Activated CD8-positive, alpha-beta T cell treated with anti-CD3 and anti-CD28 coated beads, Interleukin-2, amount 10 ng/mL, durations not matched to agents 7 days and 5 days (primary cell): ENCODE measurements around the gene RAB13. TPM values are rescaled to one million over a fixed set of nuclear protein-coding genes. Genes with fewer than 3 reads are reported as not detected.

Source experiments
- ATAC-seq: fragments of 150-1000 bp; cut with Tn5 transposase; one replicate; pipeline ENCODE4 v1.10.0; 2021; ENCODE audit warnings: moderate library complexity
- CTCF ChIA-PET: fragments of 350-600 bp; sonication (Branson Sonifier 250); formaldehyde crosslinking; loops from one replicate; lab custom pipeline; 2021; ENCODE audit warnings: antibody characterized with exemption; lab: Charles Lee
- POLR2A ChIA-PET: fragments of 350-600 bp; sonication (Branson Sonifier 250); formaldehyde crosslinking; loops from one replicate; lab custom pipeline; 2021; ENCODE audit warnings: antibody characterized with exemption; lab: Charles Lee
- DNase-seq: peaks from one replicate; pipeline ENCODE4 v3.0.0-alpha.2; 2020
- H3K27ac Mint-ChIP-seq: one replicate; pipeline ENCODE4 v1.8.0; 2021; ENCODE audit warnings: mild to moderate bottlenecking, mixed read lengths
- H3K27me3 Mint-ChIP-seq: one replicate; pipeline ENCODE4 v1.8.0; 2021; ENCODE audit warnings: low read depth, mixed read lengths
- H3K36me3 Mint-ChIP-seq: one replicate; pipeline ENCODE4 v1.8.0; 2021; ENCODE audit warnings: low read depth, mixed read lengths
- H3K4me1 Mint-ChIP-seq: one replicate; pipeline ENCODE4 v1.8.0; 2021; ENCODE audit warnings: low read depth, mixed read lengths
- H3K4me3 Mint-ChIP-seq: one replicate; pipeline ENCODE4 v1.8.0; 2021; ENCODE audit warnings: mild to moderate bottlenecking, mixed read lengths
- H3K9me3 Mint-ChIP-seq: one replicate; pipeline ENCODE4 v1.8.0; 2022; ENCODE audit warnings: mixed read lengths; ENCODE audit not compliant: insufficient read depth
- total RNA-seq, 2 experiments: library from RNA; stranded (reverse); gene quantifications; one replicate each; pipeline ENCODE4 v1.2.3, GENCODE V29; 2021

Gene RAB13
- total RNA-seq, 2 experiments from 2014 or later, result 5.2 to 6.5 TPM

- Mint-ChIP-seq H3K4me3 (peak overlapping the region; percentile 96), H3K36me3 (peaks cover 71% of the 10 kb centered on the region), H3K27ac (peak overlapping the region; percentile 97), H3K27me3 (no peaks in the 10 kb centered on the region), H3K9me3 (no peaks in the 10 kb centered on the region), H3K4me1 (peaks cover 26% of the 10 kb centered on the region)
- ATAC-seq, result peak; percentile 74
- ChIA-PET POLR2A (interaction anchor here (0.6 to 5.9 kb wide), 23 partner anchors 9 to 286 kb away, joined by 3 to 71 read pairs (median 4); partner anchors contain the start of genes CREB3L4, CRTC2, GATAD2B and JTB), CTCF (interaction anchor here (0.8 to 5.5 kb wide), 23 partner anchors 12 to 410 kb away, joined by 3 to 70 read pairs (median 6); partner anchors contain the start of genes CREB3L4, CRTC2, GATAD2B and ILF2)
- DNase-seq, result peak; percentile 93
Observed at GRCh38 chr1:153945131-153945794, 40.9 kb downstream of the RAB13 start.

- POLR2A ChIA-PET, result interaction anchor here (0.6 to 5.9 kb wide), 19 partner anchors 8 to 285 kb away, joined by 3 to 71 read pairs (median 6); partner anchors contain the start of genes CREB3L4, CRTC2, GATAD2B and JTB
- Mint-ChIP-seq H3K4me1 (peaks cover 26% of the 10 kb centered on the region), H3K4me3 (peak overlapping the region; percentile 96), H3K9me3 (no peaks in the 10 kb centered on the region), H3K36me3 (peaks cover 71% of the 10 kb centered on the region), H3K27ac (peak overlapping the region; percentile 97), H3K27me3 (no peaks in the 10 kb centered on the region)
- ATAC-seq (no peak), DNase-seq (no peak)
- CTCF ChIA-PET, result interaction anchor here (0.8 to 5.5 kb wide), 17 partner anchors 13 to 410 kb away, joined by 3 to 70 read pairs (median 4); partner anchors contain the start of genes CREB3L4, CRTC2, GATAD2B and ILF2
Observed at GRCh38 chr1:153944827-153945117, 41.4 kb downstream of the RAB13 start.

GRCh38 chr1:153944005-153944826 lies 41.9 kb downstream of the RAB13 start:
- POLR2A ChIA-PET, result interaction anchor here (0.6 to 5.9 kb wide), 18 partner anchors 8 to 329 kb away, joined by 3 to 71 read pairs (median 6); partner anchors contain the start of genes CREB3L4, CRTC2, GATAD2B and JTB

GRCh38 chr1:153942766-153943549 lies 43.2 kb downstream of the RAB13 start:
- H3K27ac Mint-ChIP-seq, result peak overlapping the region; percentile 97
- CTCF ChIA-PET, result interaction anchor here (1.1 to 5.5 kb wide), 3 partner anchors 14 to 145 kb away, joined by 3 to 70 read pairs (median 48); partner anchors contain the start of genes CRTC2 and GATAD2B
- POLR2A ChIA-PET, result interaction anchor here (4.5 to 5.9 kb wide), 2 partner anchors 14 to 20 kb away, joined by 63 to 71 read pairs; partner anchors contain the start of genes CRTC2 and GATAD2B
- no peaks in the 10 kb centered on the region for H3K9me3 Mint-ChIP-seq
- peaks cover 26% of the 10 kb centered on the region for H3K4me1 Mint-ChIP-seq
- no peak for DNase-seq
- peaks cover 73% of the 10 kb centered on the region for H3K36me3 Mint-ChIP-seq
- no peaks in the 10 kb centered on the region for H3K27me3 Mint-ChIP-seq
- no peak overlapping the region for H3K4me3 Mint-ChIP-seq
- no peak for ATAC-seq

More at GRCh38 chr1:153944005-153944826, 41.9 kb downstream of the RAB13 start:
- Mint-ChIP-seq H3K4me3 (peak overlapping the region; percentile 96), H3K27ac (peak overlapping the region; percentile 97), H3K27me3 (no peaks in the 10 kb centered on the region), H3K9me3 (no peaks in the 10 kb centered on the region), H3K36me3 (peaks cover 77% of the 10 kb centered on the region), H3K4me1 (peaks cover 26% of the 10 kb centered on the region)
- CTCF ChIA-PET, result interaction anchor here (0.8 to 5.5 kb wide), 15 partner anchors 13 to 409 kb away, joined by 3 to 70 read pairs (median 4); partner anchors contain the start of genes CREB3L4, CRTC2, GATAD2B and JTB
- peak; percentile 50 for DNase-seq
- no peak for ATAC-seq

- Mint-ChIP-seq H3K9me3 (no peaks in the 10 kb centered on the region), H3K36me3 (peaks cover 75% of the 10 kb centered on the region), H3K27ac (peak overlapping the region; percentile 43), H3K4me1 (peaks cover 23% of the 10 kb centered on the region), H3K27me3 (no peaks in the 10 kb centered on the region), H3K4me3 (no peak overlapping the region)
- ATAC-seq (no peak), DNase-seq (no peak)
- ChIA-PET POLR2A (interaction anchor here (1.3 kb wide), 1 partner anchor 48 kb away, joined by 4 read pairs; no protein-coding TSS in a partner anchor), CTCF (interaction anchor here (1.1 kb wide), 1 partner anchor 144 kb away, joined by 3 read pairs; no protein-coding TSS in a partner anchor)
Observed at GRCh38 chr1:153941826-153942725, 44.1 kb downstream of the RAB13 start.

GRCh38 chr1:153940756-153941155 lies 45.4 kb downstream of the RAB13 start:
- Mint-ChIP-seq H3K9me3 (no peaks in the 10 kb centered on the region), H3K27ac (peak overlapping the region; percentile 39), H3K27me3 (no peaks in the 10 kb centered on the region), H3K4me1 (peaks cover 18% of the 10 kb centered on the region), H3K4me3 (no peak overlapping the region), H3K36me3 (peaks cover 83% of the 10 kb centered on the region)
- ChIA-PET CTCF (interaction anchor here (1.2 to 2.0 kb wide), 3 partner anchors 17 to 144 kb away, joined by 3 to 5 read pairs (median 4); partner anchors contain the start of genes CREB3L4 and GATAD2B), POLR2A (interaction anchor here (1.3 to 2.1 kb wide), 2 partner anchors 17 to 49 kb away, joined by 4 to 11 read pairs; partner anchors contain the start of gene GATAD2B)
- DNase-seq, result no peak
- ATAC-seq, result no peak

GRCh38 chr1:153939476-153939875 lies 46.7 kb downstream of the RAB13 start:
- peaks cover 14% of the 10 kb centered on the region for H3K4me1 Mint-ChIP-seq
- POLR2A ChIA-PET, result interaction anchor here (0.7 to 2.1 kb wide), 3 partner anchors 10 to 16 kb away, joined by 4 to 11 read pairs (median 7); partner anchors contain the start of gene GATAD2B
- CTCF ChIA-PET, result interaction anchor here (1.3 to 2.0 kb wide), 3 partner anchors 10 to 28 kb away, joined by 4 to 5 read pairs (median 4); partner anchors contain the start of genes CREB3L4 and GATAD2B
- no peak overlapping the region for H3K4me3 Mint-ChIP-seq
- H3K27me3 Mint-ChIP-seq, result no peaks in the 10 kb centered on the region
- H3K9me3 Mint-ChIP-seq, result no peaks in the 10 kb centered on the region
- peaks cover 86% of the 10 kb centered on the region for H3K36me3 Mint-ChIP-seq
- ATAC-seq (no peak), DNase-seq (no peak)
- H3K27ac Mint-ChIP-seq, result no peak overlapping the region

GRCh38 chr1:153938996-153939395 lies 47.1 kb downstream of the RAB13 start:
- Mint-ChIP-seq H3K4me1 (peaks cover 9% of the 10 kb centered on the region), H3K27ac (no peak overlapping the region), H3K9me3 (no peaks in the 10 kb centered on the region), H3K27me3 (no peaks in the 10 kb centered on the region), H3K36me3 (peaks cover 87% of the 10 kb centered on the region), H3K4me3 (no peak overlapping the region)
- ChIA-PET POLR2A (interaction anchor here (1.4 to 2.1 kb wide), 2 partner anchors 9 to 15 kb away, joined by 7 to 11 read pairs; partner anchors contain the start of gene GATAD2B), CTCF (interaction anchor here (1.3 to 2.0 kb wide), 2 partner anchors 10 to 28 kb away, joined by 4 read pairs; partner anchors contain the start of gene CREB3L4)
- ATAC-seq (no peak), DNase-seq (no peak)

GRCh38 chr1:153937331-153937730 lies 48.8 kb downstream of the RAB13 start:
- ATAC-seq, result no peak
- no peak overlapping the region for H3K27ac Mint-ChIP-seq
- H3K27me3 Mint-ChIP-seq, result no peaks in the 10 kb centered on the region
- no peak overlapping the region for H3K4me3 Mint-ChIP-seq
- ChIA-PET POLR2A (interaction anchor here (1.2 kb wide), 1 partner anchor 8 kb away, joined by 3 read pairs; no protein-coding TSS in a partner anchor), CTCF (no interaction called here)
- H3K4me1 Mint-ChIP-seq, result no peaks in the 10 kb centered on the region
- DNase-seq, result no peak
- H3K36me3 Mint-ChIP-seq, result peaks cover 86% of the 10 kb centered on the region
- no peaks in the 10 kb centered on the region for H3K9me3 Mint-ChIP-seq
